HG02678 (cell line): ENCODE results near the gene TANGO2.

Experiments used
- ATAC-seq: cut with Tn5 transposase; IDR thresholded peaks from one replicate; pipeline ENCODE4 v1.9.1; 2021; ENCODE audit warnings: mild to moderate bottlenecking, moderate library complexity; ENCODE audit not compliant: unreplicated experiment

TANGO2 gene

DNA sequence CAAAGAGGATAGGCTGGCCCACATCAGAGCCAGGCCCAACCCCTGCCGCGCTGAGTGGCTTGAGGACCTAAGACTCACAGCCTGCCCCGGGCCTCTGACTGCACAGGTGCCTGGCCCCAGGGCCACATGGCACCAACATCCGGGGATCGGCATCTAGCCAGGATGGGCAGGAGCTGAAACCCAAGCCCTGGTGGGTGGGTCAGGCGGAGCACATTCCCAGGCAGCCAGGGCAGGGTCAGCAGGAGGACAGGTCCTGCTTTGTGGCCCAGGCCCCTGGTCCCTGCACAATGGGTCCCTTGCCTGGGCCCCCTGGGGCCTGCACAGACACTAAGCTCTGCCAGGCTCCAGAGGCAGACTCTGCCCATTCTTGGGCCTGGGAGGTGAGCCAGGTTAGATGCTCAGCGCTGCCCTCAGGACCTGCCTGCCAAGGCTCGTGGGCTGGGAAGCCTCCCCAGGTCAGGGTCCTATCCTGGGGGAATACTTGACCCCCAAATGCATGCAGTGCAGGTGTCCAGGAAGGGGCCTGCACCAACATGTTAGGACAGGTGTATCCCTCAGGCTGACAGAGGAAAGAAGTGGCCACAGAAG lies 37.8 kb upstream of the TANGO2 start:
- no peak for ATAC-seq

GRCh38 chr22:19983741-19984140 lies 37.2 kb upstream of the TANGO2 start:
- ATAC-seq: no peak

DNA sequence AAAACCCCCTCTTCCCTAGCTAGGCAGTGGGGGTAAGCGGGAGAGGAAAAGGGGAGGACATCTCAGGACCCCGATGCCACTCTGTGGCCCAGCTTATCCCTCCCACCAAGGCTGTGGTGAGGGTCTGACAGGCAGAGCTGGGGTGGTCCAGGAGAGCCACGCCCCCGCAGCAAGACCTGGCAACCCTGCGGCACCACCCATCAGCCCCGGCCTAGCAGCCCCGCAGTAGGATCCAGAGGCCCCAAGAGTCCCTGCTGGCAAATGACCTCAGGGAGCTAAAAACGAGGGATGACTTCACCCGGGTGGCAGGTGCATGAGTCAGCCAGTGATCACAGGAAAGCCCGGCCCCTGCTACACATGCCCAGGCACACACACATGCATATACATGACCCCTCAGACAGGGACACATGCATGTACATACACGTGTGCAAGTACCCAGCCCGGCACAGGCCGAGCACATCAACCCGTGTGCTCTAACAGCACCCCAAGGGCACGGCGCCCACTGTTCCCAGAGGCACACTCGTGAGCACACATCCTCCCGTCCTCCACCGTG lies 36.6 kb upstream of the TANGO2 start:
- no peak for ATAC-seq

DNA sequence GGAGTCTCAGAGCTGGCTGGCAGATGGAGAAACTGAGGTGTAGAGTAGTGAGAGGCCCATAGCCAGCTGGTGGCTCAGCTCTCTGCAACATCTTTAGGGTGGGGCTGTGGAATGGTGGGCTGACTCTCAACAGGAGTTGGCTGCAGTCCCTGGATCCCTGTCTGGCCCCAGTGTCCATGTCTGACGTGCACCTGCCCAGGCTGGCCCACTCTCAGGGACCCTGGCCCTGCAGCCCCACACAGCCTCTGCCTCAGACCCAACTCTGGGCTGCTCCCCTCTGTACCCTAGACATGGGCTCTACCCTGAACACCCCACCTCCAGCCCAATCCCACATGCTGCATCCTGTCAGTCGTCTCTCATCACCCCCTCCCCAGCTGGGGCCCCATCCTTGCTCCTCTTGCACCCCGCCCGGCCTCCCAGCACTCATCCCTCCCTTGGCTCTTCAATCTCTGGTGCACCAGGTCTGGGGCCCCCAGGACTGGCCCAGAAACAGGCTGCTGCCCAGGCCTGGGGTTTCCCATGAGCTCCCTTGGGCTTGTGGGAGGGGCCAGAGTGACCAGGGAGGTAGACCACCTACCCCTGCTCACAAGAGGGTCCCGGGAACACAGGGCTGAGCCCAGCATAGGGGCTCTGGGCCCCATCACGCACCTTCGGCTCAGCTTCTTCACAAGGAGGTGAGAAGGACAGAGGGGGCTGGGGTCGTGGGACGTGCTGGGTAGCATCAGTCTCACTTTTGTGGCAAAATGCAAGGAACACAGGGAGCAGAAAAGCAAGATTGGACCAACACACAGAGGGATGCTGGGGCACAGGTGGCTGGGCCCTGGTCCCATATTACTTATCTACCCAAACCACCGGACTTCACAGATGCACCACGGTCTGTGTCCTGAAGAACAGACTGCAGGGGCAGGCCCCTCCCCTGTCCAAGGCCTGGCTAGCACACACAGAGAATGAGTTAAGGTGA lies 35.8 kb upstream of the TANGO2 start:
- ATAC-seq: no peak

DNA sequence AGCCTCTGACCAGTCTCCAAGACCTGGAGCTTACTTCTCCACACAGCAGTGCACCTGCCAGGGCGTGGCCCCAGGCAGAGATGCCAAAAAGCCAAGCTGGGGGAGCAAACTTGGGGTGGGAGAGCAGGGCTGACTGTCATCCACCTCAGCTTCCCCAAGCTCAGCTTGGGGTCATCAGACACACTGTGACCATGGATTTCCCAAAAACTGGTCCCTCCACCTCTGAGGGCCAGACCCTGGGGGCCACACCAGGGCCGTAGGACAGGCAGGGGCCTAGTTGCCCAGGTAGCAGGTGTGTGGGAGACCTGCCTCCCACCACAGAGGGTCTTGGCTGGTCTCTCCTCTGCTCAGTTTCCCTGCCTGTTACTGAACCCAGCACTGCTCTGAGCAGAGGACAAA lies 34.9 kb upstream of the TANGO2 start:
- no peak for ATAC-seq

- peak; percentile 65 for ATAC-seq
Measured at GRCh38 chr22:19986410-19987341, 34.2 kb upstream of the TANGO2 start.

GRCh38 chr22:19987394-19988306 lies 33.3 kb upstream of the TANGO2 start:
- ATAC-seq: no peak

DNA sequence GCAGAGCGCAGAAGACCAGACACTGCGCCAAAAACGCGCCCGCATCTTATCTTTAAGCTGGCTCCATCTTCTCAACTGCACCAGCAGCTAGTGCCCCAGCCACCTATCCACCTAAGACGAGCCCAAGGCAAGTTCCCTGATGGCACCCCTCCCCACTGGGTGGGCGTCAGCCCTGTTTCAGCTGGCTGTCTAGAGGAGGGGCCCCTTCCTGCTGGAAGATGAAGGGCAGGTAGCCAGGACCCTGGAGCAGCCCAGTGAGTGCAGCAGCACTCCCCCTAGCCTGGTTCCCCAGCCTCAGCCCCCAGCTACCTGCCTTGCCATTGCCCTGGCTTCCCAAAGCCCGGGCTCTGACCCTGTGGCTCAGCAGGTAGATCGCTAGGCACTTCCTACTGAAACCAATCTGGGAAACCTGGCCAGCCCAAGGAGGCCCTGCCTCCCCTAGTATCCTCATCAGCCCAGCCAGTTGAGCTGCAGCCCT lies 32.5 kb upstream of the TANGO2 start:
- ATAC-seq: no peak

DNA sequence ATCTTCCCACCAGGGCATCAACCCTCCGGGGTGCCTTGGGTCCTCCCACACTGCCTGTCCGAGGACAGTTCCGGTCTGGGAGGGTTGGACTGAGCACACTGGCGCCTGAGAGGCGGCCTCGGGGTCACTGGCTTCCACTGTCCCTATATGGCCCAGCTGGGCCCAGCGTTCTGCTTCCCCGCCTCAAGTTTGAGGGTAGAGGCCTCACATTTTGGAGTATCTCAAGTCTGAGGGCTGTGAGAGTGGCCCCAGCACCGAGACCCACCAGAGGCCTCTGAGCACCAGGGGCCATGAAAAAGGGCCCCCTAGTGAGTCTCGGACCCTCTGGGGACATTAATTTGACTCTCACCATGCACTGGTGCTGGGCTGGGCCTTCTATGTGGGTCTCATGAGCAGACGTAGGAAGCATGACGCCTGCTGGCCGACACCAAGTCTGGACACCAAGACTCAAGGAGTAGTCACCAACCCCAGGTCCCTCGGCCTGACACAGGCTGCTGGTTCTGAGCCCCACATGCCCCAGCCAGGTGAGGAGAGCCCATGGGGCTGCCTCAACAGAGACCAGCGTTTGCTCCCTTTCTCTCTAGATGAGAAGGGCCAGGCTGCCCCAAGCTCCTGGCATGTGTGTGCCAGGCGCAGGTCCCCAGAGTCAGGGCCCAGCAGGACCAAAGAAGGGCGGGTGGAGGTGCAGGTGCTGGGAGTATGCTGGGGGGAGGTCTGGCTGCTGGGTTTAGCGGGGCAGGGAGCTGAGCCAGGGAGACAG lies 31.8 kb upstream of the TANGO2 start:
- no peak for ATAC-seq

DNA sequence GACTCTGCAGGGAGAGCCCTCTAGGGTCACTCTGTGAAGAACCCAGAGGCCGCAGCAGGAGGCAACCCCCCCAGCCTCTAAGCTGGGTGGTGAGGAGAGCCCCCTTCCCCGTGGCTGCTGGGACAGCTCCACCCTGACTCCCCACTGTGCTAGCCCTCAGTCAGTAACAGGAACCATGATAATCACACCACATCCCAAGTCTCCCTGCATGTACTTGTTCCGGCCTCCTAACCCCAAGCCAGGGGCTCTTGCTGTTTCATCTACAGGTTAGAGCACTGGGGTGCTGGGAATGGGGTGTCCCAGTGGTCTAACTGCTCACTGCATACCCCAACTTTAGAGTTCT lies 31.2 kb upstream of the TANGO2 start:
- no peak for ATAC-seq

GRCh38 chr22:19990188-19990587 lies 30.7 kb upstream of the TANGO2 start:
- no peak for ATAC-seq

GRCh38 chr22:19990609-19991394 lies 30.1 kb upstream of the TANGO2 start:
- ATAC-seq: no peak

DNA sequence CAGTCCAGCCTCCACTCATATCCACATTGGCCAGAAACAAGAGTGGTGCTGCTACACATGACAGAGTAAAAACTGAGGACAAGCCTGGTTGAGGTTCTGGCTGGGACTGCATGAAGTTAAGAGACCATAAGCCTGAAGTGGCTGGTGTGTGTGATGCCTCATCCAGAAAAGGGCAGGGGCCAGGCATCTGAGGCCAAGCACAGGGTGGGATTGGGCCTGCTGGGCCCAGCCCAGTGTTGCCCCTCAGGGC lies 29.6 kb upstream of the TANGO2 start:
- no peak for ATAC-seq

DNA sequence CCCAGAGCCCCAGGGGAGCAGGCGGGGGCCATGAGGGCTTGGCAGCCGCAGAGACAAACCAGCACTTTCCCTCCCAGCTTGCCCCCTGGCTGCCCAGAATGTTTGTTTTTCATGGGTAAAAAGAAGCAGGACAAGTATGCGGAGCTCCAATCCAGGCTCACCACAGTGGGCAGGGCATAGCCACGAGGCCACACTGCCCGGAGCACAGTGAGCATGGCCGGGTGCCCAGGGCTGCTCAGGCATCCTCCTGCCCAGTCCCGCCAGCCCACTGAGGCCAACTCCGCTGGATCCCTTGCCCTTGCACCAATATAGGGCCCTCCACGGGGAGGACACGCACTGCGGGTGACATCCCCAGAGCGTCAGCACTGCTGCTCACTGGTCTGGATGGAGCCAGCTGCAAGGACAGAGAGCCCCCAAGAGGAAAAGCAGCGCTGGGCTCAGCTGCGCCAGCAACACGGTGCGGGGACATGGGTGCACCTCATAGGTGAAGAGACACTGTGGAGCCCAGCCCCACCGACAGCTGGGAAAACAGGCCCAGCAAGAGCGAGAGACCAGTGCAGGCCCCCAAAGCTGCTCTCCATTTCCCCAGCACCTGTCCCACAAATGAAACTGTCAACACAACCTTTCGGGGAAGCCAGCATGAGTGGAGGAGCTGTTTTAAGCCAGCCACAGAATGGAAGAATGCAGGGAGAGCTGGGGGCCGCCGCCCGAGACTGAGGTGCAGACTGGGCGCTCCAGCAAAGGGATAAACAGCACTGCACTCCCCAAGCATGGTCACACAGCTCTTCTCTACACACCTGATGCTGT lies 29.1 kb upstream of the TANGO2 start:
- no peak for ATAC-seq

DNA sequence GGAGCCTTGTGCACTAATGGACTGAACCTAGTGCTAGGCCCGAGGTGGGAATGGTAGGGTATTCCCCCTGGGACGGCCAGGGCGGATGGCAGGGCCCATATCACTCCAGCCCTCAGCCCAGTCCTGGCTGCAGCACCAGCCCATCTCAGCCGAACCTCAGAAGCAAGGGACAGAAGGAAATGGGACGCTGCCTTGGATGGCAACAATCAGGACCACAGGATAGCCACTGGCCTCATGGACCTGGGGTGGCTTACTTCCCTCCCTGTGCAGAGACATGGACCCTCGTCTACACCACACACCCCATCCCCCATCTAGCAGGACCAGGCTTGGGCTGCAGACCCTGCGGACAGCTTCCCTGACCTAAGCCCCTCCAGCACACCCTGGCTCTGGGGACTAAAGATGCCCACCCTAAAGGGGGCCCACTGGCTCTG lies 28.4 kb upstream of the TANGO2 start:
- ATAC-seq: no peak

DNA sequence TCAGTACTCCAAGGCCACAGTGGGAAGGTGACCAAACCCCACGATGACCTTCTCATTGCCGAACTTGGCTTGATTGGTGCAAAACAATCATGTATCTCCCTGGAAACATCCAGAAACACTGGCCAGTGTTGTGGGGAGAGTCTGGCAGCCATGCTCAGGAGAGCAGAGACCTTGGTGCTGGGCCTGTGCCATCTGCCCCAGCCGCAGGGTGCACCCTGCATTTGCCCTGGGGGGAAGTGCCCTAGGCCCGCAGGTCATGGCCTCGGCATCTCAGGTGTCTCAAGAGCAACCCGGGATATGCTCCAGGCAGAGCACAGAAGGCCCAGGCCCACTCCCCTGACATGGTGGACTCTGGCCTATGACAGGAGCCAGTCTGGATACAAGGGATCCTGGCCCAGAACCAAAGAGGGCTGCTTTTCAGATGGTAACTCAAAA lies 28.0 kb upstream of the TANGO2 start:
- no peak for ATAC-seq

- ATAC-seq: no peak
Measured at GRCh38 chr22:19993926-19994325, 27.0 kb upstream of the TANGO2 start.
